RWPE2 (cell line): ENCODE results near the gene GYPA.
A peak's percentile ranks its signal among the peaks of the same experiment; 100 is the strongest.
"Not testable (repeated sequence)": the region's sequence is repeated elsewhere in the genome, so short reads cannot be mapped to it uniquely, and the experiment has no call there.

Experiments
- ATAC-seq: fragments of 200-7000 bp; cut with Tn5 transposase; 3 replicates; pipeline ENCODE4 v1.9.1; 2021; ENCODE audit warnings: low read depth
- DNase-seq: peaks from one replicate; pipeline ENCODE4 v3.0.0-alpha.2; 2020; ENCODE audit warnings: low spot score
- H3K27ac ChIP-seq: fragments of 450-650 bp; 2 replicates; pipeline ENCODE4 v1.5.1; 2017; ENCODE audit warnings: mild to moderate bottlenecking; ENCODE audit not compliant: poor library complexity, severe bottlenecking
- H3K27me3 ChIP-seq: fragments of 250-450 bp; sonication (Bioruptor Pico); 2 replicates; pipeline ENCODE4 v1.5.1; 2021; ENCODE audit warnings: mild to moderate bottlenecking, moderate library complexity; ENCODE audit not compliant: insufficient read depth, poor library complexity, severe bottlenecking
- H3K36me3 ChIP-seq: fragments of 250-450 bp; sonication (Bioruptor Pico); 2 replicates; pipeline ENCODE4 v1.5.1; 2020; ENCODE audit warnings: low read depth, mild to moderate bottlenecking, moderate library complexity
- H3K4me1 ChIP-seq: fragments of 250-450 bp; sonication (Bioruptor Pico); 2 replicates; pipeline ENCODE4 v1.5.1; 2021; ENCODE audit warnings: mild to moderate bottlenecking, moderate library complexity; ENCODE audit not compliant: insufficient read depth, poor library complexity, severe bottlenecking
- H3K4me3 ChIP-seq: fragments of 250-450 bp; sonication (Bioruptor Pico); 2 replicates; pipeline ENCODE4 v1.5.1; 2021; ENCODE audit warnings: mild to moderate bottlenecking, moderate library complexity; ENCODE audit not compliant: severe bottlenecking
- H3K9me3 ChIP-seq: fragments of 250-450 bp; sonication (Bioruptor Pico); 2 replicates; pipeline ENCODE4 v1.5.1; 2021; ENCODE audit warnings: mild to moderate bottlenecking, moderate library complexity; ENCODE audit not compliant: severe bottlenecking
- CTCF ChIP-seq: fragments of 450-650 bp; IDR thresholded peaks from one replicate; pipeline ENCODE4 v1.5.1; 2017; ENCODE audit warnings: mild to moderate bottlenecking, moderate library complexity; ENCODE audit not compliant: poor library complexity, severe bottlenecking

The GYPA gene

GRCh38 chr4:144171697-144172096, 31.2 kb upstream of the GYPA start:
- Histone ChIP-seq H3K4me1 (no peaks in the 10 kb centered on the region), H3K27me3 (no peaks in the 10 kb centered on the region), H3K36me3 (no peaks in the 10 kb centered on the region), H3K9me3 (no peaks in the 10 kb centered on the region), H3K4me3 (no peak overlapping the region), H3K27ac (no peak overlapping the region)
- DNase-seq (no peak), ATAC-seq (no peak)
- no peak for TF ChIP-seq CTCF

GRCh38 chr4:144169211-144169610, 28.7 kb upstream of the GYPA start:
- H3K36me3 ChIP-seq, result no peaks in the 10 kb centered on the region
- TF ChIP-seq CTCF, result no peak
- no peak overlapping the region for H3K4me3 ChIP-seq
- ATAC-seq (no peak), DNase-seq (no peak)
- H3K27me3 ChIP-seq, result no peaks in the 10 kb centered on the region
- H3K9me3 ChIP-seq, result no peaks in the 10 kb centered on the region
- no peak overlapping the region for H3K27ac ChIP-seq
- H3K4me1 ChIP-seq, result no peaks in the 10 kb centered on the region

DNA sequence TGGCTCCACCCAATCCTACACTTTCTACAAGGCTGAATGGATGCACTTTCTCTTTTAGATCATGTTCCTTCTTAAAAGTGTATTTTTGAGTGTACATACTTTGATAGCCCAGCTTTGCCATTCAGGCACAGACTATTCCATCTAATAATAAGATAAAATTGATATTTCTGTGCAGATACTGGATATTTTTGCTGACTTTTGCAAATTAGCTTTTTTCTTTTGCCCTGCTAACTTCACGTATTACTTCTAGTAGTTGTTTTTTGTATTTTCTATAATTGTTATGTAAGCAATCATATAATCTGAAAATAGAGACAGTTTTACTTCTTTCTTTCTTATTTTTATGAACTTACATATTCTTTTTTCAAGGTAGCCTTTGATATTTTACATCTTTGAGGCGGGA, 13.5 kb upstream of the GYPA start:
- H3K27ac ChIP-seq, result no peak overlapping the region
- H3K27me3 ChIP-seq, result no peaks in the 10 kb centered on the region
- H3K36me3 ChIP-seq, result no peaks in the 10 kb centered on the region
- no peak for TF ChIP-seq CTCF
- no peaks in the 10 kb centered on the region for H3K4me1 ChIP-seq
- H3K9me3 ChIP-seq, result no peaks in the 10 kb centered on the region
- DNase-seq (no peak), ATAC-seq (no peak)
- H3K4me3 ChIP-seq, result no peak overlapping the region

GRCh38 chr4:144142690-144143326, 2.3 kb upstream of the GYPA start:
- H3K36me3 ChIP-seq, DNase-seq, H3K9me3 ChIP-seq, H3K4me1 ChIP-seq, H3K27ac ChIP-seq, H3K4me3 ChIP-seq, H3K27me3 ChIP-seq: not testable (repeated sequence)
- ATAC-seq, result peak; percentile 55; the same call in 2 of the 3 replicates
- TF ChIP-seq CTCF, result peak; percentile 80

DNA sequence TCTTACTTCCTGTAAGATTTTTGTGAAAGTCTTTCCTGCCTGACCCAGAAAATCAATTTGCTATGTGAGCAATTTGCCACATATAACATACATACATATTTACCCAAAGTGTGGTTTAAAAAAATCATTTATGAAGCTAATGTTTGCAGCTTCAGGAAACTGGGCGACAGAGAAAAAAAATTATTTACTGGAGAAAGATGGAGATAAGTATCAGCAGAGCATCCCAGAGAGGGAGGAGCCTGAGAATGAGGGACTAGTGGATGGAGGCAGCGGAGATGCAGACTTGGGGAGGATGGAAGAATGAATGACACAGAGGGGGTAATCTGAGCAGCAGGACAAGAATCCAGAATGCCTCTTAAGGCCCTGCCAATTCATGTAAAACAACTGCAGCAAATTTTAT, 975 bp upstream of the GYPA start:
- H3K4me3 ChIP-seq, result no peak overlapping the region
- no peak for TF ChIP-seq CTCF
- no peaks in the 10 kb centered on the region for H3K4me1 ChIP-seq
- no peaks in the 10 kb centered on the region for H3K27me3 ChIP-seq
- DNase-seq (no peak), ATAC-seq (no peak)
- no peaks in the 10 kb centered on the region for H3K36me3 ChIP-seq
- no peaks in the 10 kb centered on the region for H3K9me3 ChIP-seq
- no peak overlapping the region for H3K27ac ChIP-seq

DNA sequence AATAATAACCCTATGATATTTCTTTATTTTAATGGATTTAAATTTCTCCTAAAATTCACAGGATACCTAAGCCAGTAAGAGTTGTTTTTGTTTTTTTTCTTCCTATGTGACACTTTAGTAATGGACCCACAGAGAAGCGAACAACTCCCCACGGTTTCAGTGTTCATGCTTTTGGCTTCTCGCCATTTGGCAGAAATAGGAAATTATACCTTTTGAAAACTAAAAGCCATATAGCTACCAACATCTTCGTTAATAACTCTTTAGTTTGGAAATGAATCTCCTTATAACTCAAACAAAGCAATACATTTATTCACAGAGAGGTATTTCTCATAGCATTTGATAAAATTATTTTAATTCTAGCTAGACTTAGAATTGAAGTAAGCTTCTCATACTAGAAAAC, 527 bp downstream of the GYPA start:
- not testable (repeated sequence) for H3K27ac ChIP-seq, H3K4me1 ChIP-seq, H3K27me3 ChIP-seq, H3K9me3 ChIP-seq, DNase-seq, H3K36me3 ChIP-seq, H3K4me3 ChIP-seq, ATAC-seq

GRCh38 chr4:144139547-144139946, 971 bp downstream of the GYPA start:
- ATAC-seq, result not testable (repeated sequence)

More at GRCh38 chr4:144139547-144139946, 971 bp downstream of the GYPA start:
- H3K4me1 ChIP-seq, H3K4me3 ChIP-seq, H3K27me3 ChIP-seq, H3K36me3 ChIP-seq, H3K9me3 ChIP-seq, H3K27ac ChIP-seq, DNase-seq: not testable (repeated sequence)
